ENCODE results near the gene AUTS2.
"Not testable (repeated sequence)": the region's sequence is repeated elsewhere in the genome, so short reads cannot be mapped to it uniquely, and the experiment has no call there.

The AUTS2 gene

DNA sequence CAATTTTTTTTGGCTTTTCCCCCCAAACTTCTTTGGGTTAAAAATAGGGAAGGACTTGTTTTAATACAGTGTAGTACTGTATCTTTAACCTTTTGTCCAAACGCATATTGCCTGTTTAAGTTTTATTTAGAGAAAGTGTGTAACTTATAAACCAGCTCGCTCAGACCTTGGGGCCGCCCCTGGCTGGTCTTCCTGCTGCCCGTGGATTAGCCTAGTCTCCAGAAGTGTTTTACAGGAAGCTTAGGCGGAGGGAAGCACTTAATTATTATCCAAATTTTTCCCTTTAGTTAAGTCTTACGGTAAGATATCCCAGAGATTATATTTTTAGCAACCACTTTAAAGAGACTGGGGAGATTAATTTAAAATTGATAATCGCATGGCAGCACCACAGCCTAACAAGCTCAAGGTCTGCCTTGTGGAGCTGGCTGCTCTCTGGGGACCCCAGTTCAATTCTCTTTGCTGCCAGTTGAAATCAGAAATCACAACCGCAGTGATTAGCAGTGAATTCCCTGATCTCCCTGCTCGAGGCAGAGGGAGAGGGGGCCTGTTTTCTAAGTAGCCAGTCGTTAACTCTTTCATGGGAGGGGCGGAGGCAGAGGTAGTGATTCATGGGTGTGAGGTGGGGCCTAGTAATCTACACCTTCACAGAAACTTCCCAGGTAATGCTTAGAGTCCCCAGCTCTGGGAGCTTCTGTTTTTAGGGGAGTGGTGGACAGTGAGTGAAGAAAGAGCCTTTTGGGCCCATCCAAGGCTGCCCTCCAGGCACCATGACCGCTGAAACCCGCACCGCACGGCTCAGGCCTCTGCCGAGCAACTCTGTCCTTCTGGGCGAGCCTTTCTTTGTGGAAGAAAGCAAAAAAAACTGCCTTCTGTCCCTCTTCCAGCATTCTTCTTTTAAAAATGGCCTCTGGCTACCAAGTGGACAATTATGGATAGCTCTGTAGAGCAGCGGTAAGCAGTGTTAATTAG lies 984.9 kb downstream of the AUTS2 start:
- no peak for DNase-seq (ENCODE audit: low read depth)

DNA sequence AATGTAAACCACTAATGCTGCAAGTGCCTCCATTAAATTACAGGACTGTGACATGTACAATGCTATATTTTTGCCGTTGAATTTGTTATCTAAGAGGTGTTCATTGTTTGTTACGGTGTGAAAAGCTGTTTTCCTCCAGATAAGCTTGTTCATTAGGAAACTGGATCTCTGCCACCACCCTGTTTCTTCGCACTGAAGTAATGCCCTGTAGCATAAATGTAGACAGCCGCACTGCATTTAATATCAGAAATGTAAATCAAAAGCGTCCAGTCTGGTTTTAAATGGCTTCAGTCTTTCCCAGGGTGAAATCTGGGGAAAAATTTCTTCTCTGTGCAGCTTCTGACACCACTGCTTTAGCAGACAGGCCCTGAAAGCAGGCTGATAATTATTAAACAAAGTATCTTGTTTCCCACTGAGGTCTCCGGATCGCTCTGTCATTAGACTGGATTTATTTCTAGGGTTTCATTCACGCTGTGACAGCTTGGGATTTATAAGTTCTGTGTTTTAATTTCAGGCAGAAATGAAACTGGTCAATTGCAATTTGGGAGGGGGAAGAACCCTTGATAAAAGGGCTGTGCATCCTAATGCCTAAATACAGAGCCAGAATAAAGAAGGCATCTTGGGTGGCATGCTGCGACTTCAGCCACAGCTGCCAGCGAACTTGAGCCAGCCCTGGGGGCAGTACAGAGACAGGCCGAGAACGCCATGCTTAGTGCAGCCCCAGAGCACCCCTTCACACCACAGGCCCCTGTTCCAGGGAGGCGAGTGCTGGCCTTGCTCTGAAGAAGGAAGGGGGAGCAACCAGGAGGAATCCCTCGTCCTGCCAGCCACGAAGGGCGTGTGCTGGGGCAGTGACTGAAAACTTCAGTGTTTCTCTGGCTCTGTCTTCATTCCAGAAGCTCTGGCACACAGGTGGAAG lies 985.9 kb downstream of the AUTS2 start:
- no peak for DNase-seq (ENCODE audit: low read depth)

DNA sequence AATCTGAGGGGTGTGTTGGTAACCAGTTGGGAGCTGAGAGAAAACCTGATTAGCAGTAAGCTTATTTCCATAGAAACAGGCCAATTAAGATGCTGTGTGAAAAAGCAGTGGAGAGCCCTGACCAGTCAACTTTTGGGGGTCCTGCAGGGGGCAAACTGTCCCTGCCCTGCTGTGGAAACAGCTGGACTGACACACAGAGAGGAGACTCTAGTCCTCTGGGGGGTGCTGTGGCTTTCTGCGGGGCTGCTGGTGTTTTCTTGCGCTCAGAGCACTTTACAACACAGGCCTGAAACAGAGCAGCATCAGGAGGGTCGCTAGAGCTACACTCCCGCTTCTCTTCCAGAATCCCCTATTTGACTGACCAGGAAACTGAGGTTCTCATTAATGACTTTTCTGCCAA lies 986.8 kb downstream of the AUTS2 start:
- no peak for DNase-seq (ENCODE audit: low read depth)

DNA sequence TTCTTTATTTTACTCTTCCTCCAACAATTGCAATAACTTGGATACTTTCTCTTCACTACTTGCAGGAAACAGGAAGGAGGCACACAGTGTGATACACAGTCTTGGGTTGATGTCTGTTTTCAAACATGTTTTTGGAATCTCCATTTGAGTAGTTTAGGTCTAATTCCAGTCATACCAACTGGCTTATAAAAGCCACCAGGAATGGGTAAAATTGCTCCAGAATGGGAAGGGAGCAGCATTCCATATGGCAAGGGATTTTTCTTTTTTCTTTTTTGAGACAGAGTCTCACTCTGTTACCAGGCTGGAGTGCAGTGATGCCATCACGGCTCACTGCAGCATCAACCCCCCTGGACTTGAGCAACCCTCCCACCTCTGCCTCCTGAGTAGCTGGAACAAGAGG lies 988.5 kb downstream of the AUTS2 start:
- DNase-seq (ENCODE audit: low read depth): no peak

DNA sequence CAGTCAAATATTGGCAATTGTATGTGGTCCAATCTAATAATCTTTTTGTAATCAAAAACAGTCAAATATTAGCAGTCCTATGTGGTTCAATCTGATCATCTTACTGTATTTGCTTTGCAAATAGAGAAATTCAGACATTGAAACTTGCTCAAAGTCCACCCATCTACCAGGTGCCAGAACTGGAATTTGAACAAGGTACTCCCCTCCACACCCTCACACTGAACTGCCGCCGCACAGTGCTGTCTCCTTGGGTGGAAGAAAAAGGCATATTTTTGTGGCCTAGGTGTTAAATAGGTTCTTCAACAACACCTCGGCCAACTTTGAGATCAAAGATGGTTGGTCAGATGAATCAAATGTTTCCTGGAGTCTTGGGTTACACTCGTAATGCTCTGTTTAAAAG lies 989.5 kb downstream of the AUTS2 start:
- DNase-seq (ENCODE audit: low read depth): no peak

DNA sequence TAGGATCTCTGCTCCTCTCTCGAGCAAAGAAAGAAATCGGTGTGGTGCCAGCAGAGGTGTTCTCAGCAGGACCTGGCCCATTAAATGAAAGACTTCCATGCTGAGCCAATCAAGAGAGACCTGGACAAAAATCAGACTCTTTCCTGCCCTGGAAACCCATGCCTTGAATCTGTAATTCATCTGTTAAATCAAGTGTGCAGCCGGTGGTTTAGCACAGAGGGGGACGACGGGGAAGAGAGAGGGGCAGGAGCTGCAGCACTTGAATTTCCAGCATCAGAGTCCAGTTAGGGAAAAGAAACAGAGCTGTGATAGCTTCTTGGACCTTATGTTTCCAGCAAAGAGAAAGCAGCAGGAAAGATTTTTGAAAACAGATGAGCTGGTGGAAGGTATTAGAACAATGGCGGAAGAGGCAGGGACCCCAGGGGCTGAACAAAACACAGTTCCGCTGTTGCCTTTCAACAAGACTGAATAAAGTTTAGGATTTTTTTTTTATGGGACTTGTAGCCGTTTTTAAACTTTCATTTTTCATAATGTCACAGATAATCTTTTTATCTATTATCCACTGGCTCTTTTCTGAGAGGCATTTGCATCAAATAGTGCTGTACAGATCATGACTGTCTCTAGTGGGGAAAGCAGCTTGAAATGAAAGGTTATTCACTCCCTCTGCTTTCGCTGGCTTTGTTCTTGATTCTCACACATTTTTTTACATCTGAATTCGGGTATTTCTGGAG lies 990.1 kb downstream of the AUTS2 start:
- DNase-seq (ENCODE audit: low read depth): no peak

DNA sequence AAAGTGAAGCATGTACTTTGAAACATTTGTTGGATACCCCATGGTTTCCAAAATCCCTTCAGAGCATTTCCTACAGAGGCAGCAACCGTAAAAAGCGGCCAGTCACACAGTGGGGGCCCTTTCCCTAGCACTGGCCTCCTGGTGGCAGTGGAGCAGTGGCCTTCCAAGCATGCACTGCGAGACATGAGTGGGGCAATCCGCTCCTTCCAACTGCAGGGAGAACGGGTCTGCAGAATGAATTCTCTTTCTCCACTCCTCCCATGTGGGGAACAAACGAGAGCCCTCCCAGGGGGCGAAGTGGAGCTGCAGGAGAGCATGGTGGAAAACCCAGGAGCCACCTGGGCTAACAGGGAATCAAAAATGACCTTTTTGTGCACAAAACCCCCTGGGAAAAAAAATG lies 990.7 kb downstream of the AUTS2 start:
- DNase-seq (ENCODE audit: low read depth): no peak

DNA sequence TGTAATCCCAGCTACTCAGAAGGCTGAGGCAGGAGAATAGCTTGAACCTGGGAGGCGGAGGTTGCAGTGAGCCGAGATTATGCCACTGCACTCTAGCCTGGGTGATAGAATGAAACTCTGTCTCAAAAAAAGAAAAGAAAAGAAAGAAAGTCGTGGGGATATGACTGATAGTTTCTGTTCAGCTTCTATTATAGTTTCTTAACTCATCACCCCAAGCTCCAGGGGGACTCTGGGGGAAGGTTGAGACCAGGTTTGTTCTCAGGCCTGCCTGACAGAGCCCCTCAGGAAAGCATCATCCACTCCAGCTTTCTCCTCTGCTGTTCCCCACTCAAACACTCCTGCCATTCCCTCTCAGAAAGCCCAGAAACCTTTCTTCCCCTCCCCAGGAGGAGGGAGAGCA lies 991.3 kb downstream of the AUTS2 start:
- DNase-seq (ENCODE audit: low read depth): no peak

DNA sequence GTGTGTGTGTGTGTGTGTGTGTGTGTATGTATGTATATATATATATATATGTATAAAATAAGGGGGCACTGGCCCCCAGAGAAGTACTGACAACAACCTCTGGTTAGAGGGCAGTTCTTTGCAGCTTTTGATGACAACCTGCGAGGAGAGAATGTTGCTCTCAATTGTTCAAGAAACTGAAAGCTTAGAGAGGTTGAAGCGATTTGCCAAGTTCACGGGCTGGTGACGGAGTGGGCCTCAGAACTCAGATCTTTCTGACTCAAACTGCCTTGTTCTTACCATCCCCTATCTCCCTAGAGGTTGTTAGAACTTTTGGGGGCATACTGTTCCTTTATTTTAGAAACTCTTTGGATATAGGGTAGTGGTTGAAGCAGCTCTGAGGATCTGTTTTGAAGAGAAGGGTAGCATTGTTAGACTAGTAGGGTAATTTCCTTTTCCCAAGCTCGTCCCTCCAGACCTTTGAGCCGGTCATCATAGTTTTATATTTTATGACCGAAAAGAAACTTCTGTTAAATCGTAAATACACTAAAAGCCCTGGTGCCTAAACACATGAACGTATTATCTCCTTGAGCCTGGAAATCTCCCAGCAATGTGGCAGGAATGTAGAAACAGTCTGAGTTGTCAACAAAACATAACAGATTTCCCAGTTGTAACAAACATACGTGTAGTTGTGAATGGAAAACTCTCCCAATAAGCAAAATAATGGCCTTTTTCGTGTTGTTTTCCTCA lies 992.0 kb downstream of the AUTS2 start:
- no peak for DNase-seq (ENCODE audit: low read depth)

DNA sequence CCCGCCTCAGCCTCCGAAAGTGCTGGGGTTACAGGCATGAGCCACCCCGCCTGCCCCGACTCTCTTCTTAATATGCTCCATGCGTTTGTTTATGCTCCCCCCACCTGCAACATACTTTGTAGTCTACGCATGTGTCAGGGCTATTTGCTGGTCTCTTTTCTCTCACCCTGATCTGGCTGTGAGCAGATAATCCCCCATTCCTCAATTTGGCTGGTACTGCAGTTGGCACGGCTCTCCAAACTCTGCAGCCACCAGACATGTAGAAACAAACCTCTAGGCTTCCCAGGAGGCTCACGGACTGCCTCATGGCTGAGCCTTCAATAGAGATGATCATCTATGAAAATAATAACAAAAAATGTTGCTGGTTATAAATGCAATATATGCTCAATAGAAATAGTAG lies 993.4 kb downstream of the AUTS2 start:
- no peak for DNase-seq (ENCODE audit: low read depth)

DNA sequence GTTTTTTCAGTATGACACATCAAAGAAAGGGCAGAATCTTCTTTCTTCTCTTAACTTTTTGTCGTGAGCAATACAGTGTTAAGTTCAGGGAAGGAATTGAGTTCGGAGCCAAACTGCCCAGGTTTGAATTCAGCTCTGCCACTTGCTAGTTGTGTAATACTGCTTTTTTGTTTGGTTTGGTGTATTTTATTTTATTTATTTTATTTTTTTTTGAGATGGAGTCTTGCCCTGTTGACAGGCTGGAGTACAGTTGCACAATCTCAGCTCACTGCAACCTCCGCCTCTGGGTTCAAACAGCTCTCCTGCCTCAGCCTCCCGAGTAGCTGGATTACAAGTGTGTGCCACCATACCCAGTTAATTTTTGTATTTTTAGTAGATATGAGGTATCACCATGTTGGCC lies 993.9 kb downstream of the AUTS2 start:
- no peak for DNase-seq (ENCODE audit: low read depth)

DNA sequence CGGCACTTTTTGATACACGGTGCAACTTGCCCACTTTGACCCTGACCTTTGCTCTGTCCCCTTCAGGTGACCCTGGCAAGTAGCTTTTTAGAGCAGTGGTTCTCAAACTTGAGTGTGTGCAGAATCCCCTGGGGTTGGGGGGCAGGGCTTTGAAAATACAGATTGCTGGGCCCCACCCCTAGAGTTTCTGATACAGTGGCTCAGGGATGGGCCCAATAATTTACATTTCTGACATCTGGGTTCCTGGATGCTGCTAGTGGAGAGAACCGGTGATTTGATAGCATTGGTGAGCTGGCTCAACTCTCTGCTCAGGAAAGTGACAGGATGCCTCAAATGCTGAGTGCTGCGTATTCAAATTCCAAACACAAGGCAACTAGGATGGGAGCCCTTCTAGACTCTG lies 995.9 kb downstream of the AUTS2 start:
- DNase-seq (ENCODE audit: low read depth): no peak

DNA sequence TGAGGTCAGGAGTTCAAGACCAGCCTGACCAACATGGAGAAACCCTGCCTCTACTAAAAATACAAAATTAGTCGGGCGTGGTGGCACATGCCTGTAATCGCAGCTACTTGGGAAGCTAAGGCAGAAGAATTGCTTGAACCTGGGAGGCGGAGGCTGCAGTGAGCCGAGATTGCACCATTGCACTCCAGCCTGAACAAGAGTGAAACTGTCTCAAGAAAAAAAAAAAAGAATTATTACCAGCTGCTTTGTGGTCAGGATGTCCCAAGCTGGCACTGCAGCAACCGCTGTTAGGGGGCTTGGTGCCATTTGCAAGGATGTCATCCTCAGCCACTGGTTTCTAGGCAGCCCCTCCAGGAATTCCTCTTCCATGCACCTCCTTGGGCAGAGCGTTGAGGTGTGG lies 996.6 kb downstream of the AUTS2 start:
- not testable (repeated sequence) for DNase-seq (ENCODE audit: low read depth)

DNA sequence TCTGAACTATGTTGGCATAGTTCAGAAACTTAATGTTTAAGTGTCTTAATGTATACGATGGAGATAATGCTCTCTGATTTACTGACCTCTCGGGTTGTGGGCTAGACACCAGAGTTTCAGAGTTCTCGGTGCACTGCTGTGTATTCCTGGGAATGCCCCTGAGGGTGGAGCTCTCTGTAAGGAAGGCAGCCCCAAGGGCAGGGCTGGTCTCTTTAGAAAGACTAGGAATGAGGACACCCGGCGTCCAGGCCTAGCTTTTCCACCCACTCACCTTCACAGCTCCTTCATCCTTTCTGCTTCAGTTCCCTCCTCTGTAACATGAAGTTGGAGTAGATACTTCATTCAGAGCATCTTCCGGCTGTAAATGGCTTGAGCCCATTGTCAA lies 997.1 kb downstream of the AUTS2 start:
- DNase-seq (ENCODE audit: low read depth): no peak

DNA sequence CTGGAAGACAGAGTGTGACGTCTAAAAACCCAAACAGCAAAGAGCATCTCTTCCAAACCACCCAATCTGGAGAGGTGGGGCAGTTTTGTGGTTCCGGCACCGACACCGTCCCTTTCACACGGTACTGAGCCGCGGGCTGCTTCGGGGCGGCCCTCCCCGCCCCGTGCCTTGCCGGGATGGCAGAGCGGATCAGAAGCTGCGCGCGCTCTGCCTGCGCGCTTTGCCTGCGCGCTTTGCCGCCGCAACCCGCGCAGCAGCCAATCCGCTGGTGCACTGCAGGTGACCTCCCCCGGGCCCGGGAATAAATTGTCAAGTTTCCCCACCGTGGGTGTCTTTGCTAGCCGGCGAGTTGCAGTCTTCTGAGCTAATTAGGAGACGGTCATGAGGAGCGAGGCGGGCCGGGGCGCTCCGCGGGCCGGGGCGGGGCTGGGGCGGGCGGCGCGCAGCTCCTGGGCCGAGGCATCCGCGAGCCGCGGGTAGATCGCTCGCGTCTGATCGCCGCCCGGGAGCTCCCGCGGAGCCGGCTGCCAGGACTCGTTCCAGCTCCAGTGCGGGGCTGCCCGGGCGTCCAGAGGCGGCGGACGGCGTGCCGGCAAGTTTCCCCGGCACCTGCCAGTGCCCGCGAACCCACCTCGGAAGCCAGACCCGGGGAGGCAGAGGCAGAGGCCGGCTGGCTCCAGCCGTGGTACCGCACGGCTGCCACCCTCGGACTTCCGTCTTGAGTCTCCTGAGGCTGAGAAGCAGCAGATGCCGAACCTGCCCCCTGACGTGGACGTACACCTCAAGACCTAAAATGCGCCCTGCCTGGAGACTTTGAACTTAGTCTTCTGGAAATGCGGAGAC lies 997.7 kb downstream of the AUTS2 start:
- no peak for DNase-seq (ENCODE audit: low read depth)

DNA sequence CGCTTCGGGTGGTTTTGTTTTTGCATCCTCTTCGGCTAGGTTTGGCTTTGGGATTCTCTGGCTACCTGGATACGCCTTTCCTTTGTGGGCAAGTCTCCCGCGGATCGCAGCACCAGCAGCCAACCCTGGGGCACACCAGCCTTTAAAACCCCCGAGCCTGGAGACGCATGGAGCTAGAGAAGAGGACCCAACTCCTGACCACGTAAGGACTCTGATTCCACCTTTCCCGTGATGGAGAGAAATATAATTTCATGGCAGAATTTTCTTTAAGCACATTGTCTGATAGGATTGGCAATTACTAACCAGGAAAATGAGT lies 998.3 kb downstream of the AUTS2 start:
- DNase-seq (ENCODE audit: low read depth): no peak

DNA sequence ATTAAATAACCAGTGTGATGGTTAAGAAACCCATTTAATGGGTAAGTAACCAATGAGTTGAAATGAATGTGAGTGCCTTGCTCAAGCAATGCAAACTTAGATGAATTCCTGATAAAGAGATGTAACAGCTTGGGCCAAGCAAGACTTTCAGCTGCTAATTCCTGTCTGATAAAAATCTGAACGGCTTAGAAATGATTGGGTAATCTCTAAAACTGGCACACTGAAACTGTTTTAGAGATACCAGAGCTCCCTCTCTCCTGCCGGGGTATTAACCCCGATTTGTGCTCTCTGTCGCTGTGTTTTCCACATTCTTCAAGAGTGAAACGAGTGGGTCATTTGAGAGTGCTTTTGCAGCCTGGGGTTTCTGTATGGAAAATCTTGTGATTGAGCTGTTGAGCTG lies 998.8 kb downstream of the AUTS2 start:
- no peak for DNase-seq (ENCODE audit: low read depth)

DNA sequence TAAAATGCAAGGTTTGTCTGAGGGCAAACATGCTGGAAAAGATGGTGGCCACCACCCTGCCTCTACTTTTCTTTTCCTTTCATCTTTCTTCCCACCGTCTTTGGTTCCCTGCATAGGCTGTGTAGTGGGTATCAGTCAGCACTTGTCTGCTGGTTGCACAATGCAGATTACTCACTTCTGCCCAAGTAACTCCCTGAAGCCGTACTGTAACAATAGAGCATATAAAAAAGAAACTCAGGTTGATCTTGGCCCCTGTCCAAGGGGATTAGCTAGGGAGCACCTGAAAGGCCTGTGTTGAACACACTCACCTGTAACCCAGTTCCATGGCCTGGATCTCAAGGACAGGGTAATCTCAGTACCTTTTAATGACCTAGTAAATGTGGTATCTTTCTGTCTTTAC lies 1000.7 kb downstream of the AUTS2 start:
- no peak for DNase-seq (ENCODE audit: low read depth)

DNA sequence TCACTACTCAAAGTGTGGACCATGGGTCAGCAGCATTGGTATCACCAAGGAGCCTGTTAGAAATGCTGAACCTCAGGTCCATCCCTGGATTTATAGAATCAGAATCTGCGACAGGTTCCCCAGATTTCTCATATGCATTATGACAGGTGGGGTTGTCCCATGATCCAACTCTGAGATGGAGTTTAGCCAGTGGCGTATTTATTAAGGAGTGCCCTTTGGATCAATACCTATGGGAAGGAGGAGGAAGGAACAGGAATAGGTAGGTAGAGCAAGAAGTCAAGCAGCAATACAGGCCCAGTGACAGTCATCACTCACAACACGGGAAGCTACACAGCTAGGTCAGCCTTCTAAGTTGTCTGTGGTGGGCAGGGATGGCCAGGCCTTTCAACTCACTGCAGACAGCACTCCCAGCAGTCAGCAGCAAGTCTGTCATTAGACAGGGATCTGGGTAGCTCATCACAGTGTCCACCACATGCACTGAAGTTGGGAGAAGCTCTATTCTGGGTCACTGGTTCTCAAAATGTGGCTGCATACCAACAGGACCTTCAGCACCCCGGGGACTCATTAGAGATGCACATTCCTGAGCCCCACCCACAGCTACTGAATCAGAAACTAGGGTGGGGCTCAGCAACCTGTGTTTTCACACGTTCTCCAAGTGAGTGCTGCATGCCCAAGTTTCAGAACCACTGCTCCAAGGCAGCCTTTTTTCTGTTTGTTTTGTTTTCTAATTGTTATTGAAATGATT lies 1001.3 kb downstream of the AUTS2 start:
- DNase-seq (ENCODE audit: low read depth): no peak

DNA sequence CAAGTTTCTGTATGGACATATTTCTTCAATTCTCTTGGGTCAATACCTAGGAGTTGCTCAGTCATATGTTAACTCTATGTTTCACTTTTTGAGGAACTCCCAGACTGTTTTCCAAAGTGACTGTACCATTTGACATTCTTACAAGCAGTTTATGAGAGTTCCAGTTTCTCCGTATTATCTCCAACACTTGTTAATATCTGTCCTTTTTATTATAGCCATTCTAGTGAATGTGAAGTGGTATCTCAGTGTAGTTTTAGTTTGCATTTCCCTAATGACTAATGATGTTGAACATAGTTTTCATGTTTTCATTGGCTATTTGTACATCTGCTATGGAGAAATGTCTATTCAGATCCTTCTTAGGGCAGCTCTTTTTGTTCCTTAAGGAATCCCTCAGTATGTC lies 1002.7 kb downstream of the AUTS2 start:
- DNase-seq (ENCODE audit: low read depth): no peak

Measured in CMK (cell line).